Left colon (tissue), 2 donors: ENCODE data around the gene XYLT2. TPM values are rescaled to one million over a fixed set of nuclear protein-coding genes. Genes with fewer than 3 reads are reported as not detected.

Source experiments
- ATAC-seq: fragments of 200-7000 bp; cut with Tn5 transposase; one replicate; pipeline ENCODE4 v1.9.1; 2020; ENCODE audit warnings: mild to moderate bottlenecking, moderate library complexity
- DNase-seq, 2 donors: peaks; one replicate each; pipeline ENCODE4 v3.0.0-alpha.2; 2020
- intact Hi-C, 2 donors: fragments of 100-400 bp; cut with DNase I in 1 of 2; cut with micrococcal nuclease in 1 of 2; formaldehyde crosslinking; loops; one replicate each; pipeline versions ENCODE4 v1.11.2 to v1.14.0; 2022; cut with DNase I, micrococcal nuclease
- total RNA-seq, 2 donors: library from RNA; stranded (reverse); fragmentation: NEBNext Ultra II Directional; extraction: Animal tissue kit (Norgen Biotek cat#: 25700); gene quantifications; one replicate each; pipeline ENCODE4 v1.2.1, GENCODE V29; 2021
- donor health status: DM: no; HTN: no; CAD: no.
- donor health status: DM: yes; HTN: yes; CAD: no.

The XYLT2 gene
- total RNA-seq, 2 donors from 2014 or later = 18.1 to 20.2 TPM

- DNase-seq (peak; percentile 44 to 68), ATAC-seq (peak; percentile 27)
- intact Hi-C loops = no loop called here
Measured at GRCh38 chr17:50346313-50347116, 589 bp downstream of the XYLT2 start.

DNA sequence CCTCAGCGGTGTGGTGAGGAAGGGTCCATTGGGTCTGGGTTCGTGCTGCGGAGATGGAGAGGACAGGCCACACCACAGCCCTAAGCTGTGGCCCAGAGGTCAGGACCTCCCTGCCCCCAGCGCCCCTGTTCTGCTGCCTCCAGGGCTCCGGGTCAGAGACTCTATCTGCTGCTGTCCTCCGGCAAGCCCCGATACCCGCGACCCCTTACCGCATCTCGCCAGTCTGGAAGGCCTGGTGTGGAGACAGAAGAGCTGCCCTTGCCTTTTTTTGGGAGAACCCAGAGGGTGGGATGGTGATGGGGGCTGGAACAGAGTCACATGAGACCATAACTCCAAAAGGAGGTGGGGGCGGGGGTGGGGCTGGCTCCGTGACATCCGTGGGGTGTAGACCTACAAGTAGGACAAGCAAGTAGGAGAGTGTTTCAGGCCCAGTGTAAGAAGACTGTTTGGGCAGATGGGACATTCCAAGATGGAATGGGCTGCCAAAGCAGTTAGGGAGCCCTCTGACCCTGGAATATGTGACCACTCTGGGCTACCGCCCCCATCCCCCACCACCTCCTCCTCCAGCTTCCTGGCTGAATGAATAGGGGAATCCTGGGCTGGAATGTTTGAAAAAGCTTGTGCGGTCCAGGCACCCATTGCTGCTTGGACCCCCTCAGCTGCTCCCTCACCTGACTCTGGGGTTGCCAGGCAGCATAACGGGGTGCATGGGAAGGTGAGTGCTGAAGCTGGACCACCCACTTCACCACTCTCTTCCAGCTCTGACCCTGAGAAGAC is 1.4 kb downstream of the XYLT2 start:
- ATAC-seq = no peak
- intact Hi-C loops = no loop called here
- no peak for DNase-seq

- intact Hi-C loops = no loop called here
- ATAC-seq = no peak
Measured at GRCh38 chr17:50347894-50348291, 2.0 kb downstream of the XYLT2 start.

GRCh38 chr17:50348522-50349242 is 2.8 kb downstream of the XYLT2 start:
- DNase-seq = peak in 1 of 2 donors; percentile 17

More at GRCh38 chr17:50347894-50348291, 2.0 kb downstream of the XYLT2 start:
- no peak for DNase-seq

DNA sequence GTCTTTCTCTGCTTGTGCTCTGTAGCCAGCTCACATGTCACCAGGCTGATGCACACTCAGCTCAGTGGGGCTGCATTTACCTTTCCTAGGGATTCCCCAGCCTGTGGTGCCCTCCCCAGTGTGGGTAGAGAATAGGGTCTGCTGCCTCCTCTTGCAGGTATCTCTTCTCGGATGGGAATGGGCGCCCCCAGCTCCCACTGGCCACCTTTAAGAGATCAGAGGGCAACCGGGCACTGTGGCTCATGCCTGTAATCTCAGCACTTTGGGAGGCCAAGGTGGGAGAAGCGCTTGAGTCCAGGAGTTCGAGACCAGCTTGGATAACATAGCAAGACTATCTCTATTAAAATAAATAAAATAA is 3.3 kb downstream of the XYLT2 start:
- no peak for ATAC-seq
- DNase-seq = peak in 1 of 2 donors; percentile 24
- intact Hi-C loops = no loop called here

More at GRCh38 chr17:50348522-50349242, 2.8 kb downstream of the XYLT2 start:
- intact Hi-C loops = no loop called here
- no peak for ATAC-seq

- DNase-seq = peak in 1 of 2 donors; percentile 4
- no peak for ATAC-seq
- intact Hi-C loops = no loop called here
Measured at GRCh38 chr17:50350733-50351132, 4.8 kb downstream of the XYLT2 start.

DNA sequence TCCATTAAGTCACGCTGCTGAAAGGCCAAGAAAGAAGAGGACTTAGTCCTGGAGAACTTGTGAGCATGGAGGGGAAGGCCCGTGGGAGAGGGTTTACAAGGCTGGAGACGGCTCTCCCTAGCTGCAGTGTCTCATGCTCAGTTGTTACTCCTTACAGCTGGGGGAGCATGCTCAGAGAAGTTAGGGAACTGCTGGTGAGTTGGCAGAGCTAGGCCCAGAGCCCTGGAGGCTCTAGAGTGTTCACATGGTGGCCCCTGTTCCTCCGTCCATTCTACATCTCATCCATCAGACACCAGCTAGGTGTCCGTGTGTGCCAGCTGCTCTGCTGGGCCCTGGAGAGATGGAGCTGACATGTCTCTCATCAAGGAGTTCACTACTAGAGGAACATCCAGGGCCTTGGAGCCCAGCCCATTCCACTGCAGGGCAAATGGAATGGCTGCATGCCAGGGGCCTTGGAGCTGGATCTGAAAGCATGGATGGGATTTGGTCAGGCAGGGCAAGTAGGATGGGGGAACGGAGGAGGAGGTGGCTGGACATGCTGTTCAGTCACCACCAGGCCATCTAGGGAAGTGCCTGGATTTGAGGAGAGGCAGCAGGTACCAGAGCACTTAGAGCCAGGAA is 6.3 kb downstream of the XYLT2 start:
- intact Hi-C loops = no loop called here
- peak in 1 of 2 donors; percentile 22 for DNase-seq

GRCh38 chr17:50352693-50353599 is 7.0 kb downstream of the XYLT2 start:
- peak in 1 of 2 donors; percentile 21 for DNase-seq
- no peak for ATAC-seq
- intact Hi-C loops = no loop called here

More for the DNA sequence above, 6.3 kb downstream of the XYLT2 start:
- ATAC-seq = no peak

- ATAC-seq (no peak), DNase-seq (peak in 1 of 2 donors; percentile 23)
- intact Hi-C loops = no loop called here
Measured at GRCh38 chr17:50353600-50354195, 7.8 kb downstream of the XYLT2 start.

- intact Hi-C loops = no loop called here
- ATAC-seq (no peak), DNase-seq (no peak)
Measured at GRCh38 chr17:50354198-50354597, 8.3 kb downstream of the XYLT2 start.

DNA sequence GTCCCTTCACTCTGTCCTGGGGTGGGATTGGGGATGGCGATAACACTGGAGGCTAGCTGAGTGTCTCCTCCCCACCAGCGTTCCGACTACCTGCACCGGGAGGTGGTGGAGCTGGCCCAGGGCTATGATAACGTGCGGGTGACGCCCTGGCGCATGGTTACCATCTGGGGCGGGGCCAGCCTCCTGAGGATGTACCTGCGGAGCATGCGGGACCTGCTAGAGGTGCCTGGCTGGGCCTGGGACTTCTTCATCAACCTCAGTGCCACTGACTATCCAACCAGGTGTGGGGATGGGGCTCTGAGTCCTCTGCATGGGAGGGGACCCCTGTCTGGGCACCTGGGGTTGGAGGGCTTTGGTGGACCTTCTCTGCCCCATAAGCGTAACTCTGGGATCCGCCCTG is 8.8 kb downstream of the XYLT2 start:
- peak in 1 of 2 donors; percentile 15 for DNase-seq
- intact Hi-C loops = no loop called here
- ATAC-seq = no peak

- intact Hi-C loops = no loop called here
- no peak for DNase-seq
- no peak for ATAC-seq
Measured at GRCh38 chr17:50355336-50355700, 9.4 kb downstream of the XYLT2 start.

GRCh38 chr17:50355701-50356341 is 9.9 kb downstream of the XYLT2 start:
- intact Hi-C loops = no loop called here
- peak in 1 of 2 donors; percentile 15 for DNase-seq
- ATAC-seq = no peak

DNA sequence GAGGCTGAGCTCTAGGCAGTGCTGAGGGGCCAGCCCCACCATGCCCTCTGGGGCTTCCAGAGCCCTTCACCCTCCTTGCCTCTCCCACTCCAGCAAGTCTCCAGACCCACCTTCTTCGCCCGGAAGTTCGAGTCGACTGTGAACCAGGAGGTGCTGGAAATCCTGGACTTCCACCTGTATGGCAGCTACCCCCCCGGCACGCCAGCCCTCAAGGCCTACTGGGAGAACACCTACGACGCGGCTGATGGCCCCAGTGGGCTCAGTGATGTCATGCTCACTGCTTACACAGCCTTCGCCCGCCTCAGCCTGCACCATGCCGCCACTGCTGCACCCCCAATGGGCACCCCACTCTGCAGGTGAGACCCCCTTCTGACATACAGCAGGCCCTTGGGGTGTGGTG is 10.5 kb downstream of the XYLT2 start:
- ATAC-seq (no peak), DNase-seq (peak in 1 of 2 donors; percentile 24)
- intact Hi-C loops = no loop called here

DNA sequence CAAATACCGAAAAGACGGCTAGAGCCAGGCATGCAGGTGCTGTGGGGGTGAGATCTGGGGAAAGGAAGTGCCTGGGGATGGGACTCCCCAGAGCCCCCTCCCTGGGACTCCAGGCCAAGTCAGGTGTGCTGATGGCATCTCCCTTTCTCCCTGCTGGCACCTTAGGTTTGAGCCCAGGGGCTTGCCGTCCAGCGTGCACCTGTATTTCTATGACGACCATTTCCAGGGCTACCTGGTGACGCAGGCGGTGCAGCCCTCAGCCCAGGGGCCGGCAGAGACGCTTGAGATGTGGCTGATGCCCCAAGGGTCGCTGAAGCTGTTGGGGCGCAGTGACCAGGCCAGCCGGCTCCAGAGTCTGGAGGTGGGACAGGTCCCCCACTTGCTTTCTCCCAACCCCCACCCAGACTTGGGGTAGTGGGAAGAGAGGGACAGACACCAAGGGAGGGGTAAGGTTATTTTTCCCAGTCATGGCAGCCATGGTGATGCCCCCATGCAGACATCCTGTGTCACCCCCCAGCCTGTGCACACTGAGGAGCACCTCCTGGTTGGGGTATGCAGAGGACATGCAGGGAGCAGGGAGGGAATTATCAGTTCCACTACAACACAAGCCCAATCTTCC is 11.1 kb downstream of the XYLT2 start:
- intact Hi-C loops = no loop called here
- DNase-seq = peak in 1 of 2 donors; percentile 15

DNA sequence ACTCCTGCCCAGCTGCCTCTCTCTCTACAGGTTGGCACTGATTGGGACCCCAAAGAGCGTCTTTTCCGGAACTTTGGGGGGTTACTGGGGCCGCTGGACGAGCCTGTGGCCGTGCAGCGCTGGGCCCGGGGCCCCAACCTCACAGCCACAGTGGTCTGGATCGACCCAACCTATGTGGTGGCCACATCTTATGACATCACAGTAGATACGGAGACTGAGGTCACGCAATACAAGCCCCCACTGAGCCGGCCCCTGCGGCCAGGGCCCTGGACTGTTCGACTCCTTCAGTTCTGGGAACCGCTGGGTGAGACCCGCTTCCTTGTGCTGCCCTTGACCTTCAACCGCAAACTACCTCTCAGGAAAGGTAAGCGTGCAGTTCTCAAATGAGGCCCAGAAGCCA is 12.3 kb downstream of the XYLT2 start:
- ATAC-seq (no peak), DNase-seq (peak in 1 of 2 donors; percentile 15)

More for the DNA sequence above, 11.1 kb downstream of the XYLT2 start:
- ATAC-seq = no peak

More for the DNA sequence above, 12.3 kb downstream of the XYLT2 start:
- intact Hi-C loops = no loop called here
